Measurements from ENCODE around the gene TMEM207. TPM values are rescaled to one million over a fixed set of nuclear protein-coding genes. Genes with fewer than 3 reads are reported as not detected.

TMEM207 gene
- total and polyA plus RNA-seq, 2 of the 4 experiments (the other 2 are of a cell fraction): not detected

DNA sequence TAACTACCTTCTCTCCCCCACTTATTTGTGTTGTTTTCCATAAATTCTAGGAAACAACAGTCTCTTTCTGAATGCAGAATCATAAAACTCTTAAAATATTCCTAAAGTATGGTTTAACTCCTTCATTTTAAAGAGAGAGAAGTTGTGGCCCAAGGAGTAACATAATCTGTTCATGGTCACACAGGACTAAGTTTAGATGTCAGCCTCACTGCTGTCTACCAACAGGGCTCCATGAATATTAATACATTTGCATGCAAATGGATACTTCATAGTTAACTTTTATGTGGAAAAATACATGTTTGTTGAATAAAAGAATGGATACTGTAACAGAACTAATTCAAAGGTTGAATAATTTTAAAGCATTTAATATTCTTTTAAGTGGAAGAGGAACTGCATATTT is 45.7 kb upstream of the TMEM207 start:
- no peak overlapping the region for H2BK20ac ChIP-seq (ENCODE audit: low read depth, low read length)
- no peak overlapping the region for H3K27ac ChIP-seq (ENCODE audit: insufficient read depth, low read length)
- POLR2A ChIA-PET (ENCODE audit: unreplicated experiment): no interaction called here
- H3K14ac ChIP-seq (replicated peaks; ENCODE audit: low read depth, low read length): no peak overlapping the region
- H2BK5ac ChIP-seq (ENCODE audit: low read depth, low read length, poor library complexity, severe bottlenecking): no peak overlapping the region
- H4K8ac ChIP-seq (ENCODE audit: low read depth in 2 of 2, low read length in 2 of 2): no peak overlapping the region
- no peak overlapping the region for H2BK15ac ChIP-seq (ENCODE audit: low read depth, low read length)
- H3K4me3 ChIP-seq (ENCODE audit: insufficient read depth, low read depth, low read length): no peak overlapping the region
- H3K4me2 ChIP-seq (ENCODE audit: low read depth, low read length): no peak overlapping the region
- intact Hi-C loops (cut with micrococcal nuclease) (no loop called here), in situ Hi-C loops (cut with MboI; ENCODE audit: low sequenced_read_pairs) (no loop called here), dilution Hi-C loops (cut with HindIII; ENCODE audit: low sequenced_read_pairs, unreplicated experiment) (no loop called here)
- H3K36me3 ChIP-seq (ENCODE audit: control insufficient read depth, insufficient read depth, low read length): no peaks in the 10 kb centered on the region
- BruUV-seq (replicated peaks): no TSS peak
- no peak overlapping the region for H3K4ac ChIP-seq (ENCODE audit: low read depth, low read length)
- ATAC-seq (ENCODE audit: low read depth) (no peak), DNase-seq (no peak)
- no peak overlapping the region for H3K23ac ChIP-seq (ENCODE audit: low read depth, low read length)
- no peak overlapping the region for H4K5ac ChIP-seq (ENCODE audit: low read depth, low read length)
- no peaks in the 10 kb centered on the region for H4K20me1 ChIP-seq (ENCODE audit: insufficient read depth, low read length)
- H2AFZ ChIP-seq (replicated peaks; ENCODE audit: low read length, poor library complexity): no peak overlapping the region
- H3K4me1 ChIP-seq (ENCODE audit: control insufficient read depth, insufficient read depth, low read length): no peaks in the 10 kb centered on the region
- no peak overlapping the region for H3K18ac ChIP-seq (ENCODE audit: low read depth, low read length)
- H3K27me3 ChIP-seq (ENCODE audit: control insufficient read depth, insufficient read depth, low read length): no peaks in the 10 kb centered on the region; the same call in 1 of the 2 replicates
- no peak overlapping the region for H3K56ac ChIP-seq (ENCODE audit: extremely low read depth, insufficient read depth, low read length)
- no peaks in the 10 kb centered on the region for H3K79me1 ChIP-seq (ENCODE audit: low read depth in 1 of 2, low read length in 2 of 2)
- CTCF ChIA-PET: no interaction called here
- TF ChIP-seq RFX5 (IDR thresholded peaks at IDR 0.05; ENCODE audit: low read depth, low read length) (no peak), BHLHE40 (IDR thresholded peaks at IDR 0.05; ENCODE audit: low read depth, low read length) (no peak), SMC3 (IDR thresholded peaks at IDR 0.05; ENCODE audit: low read depth, low read length) (no peak), MXI1 (IDR thresholded peaks at IDR 0.05; ENCODE audit: borderline replicate concordance, low read depth, low read length) (no peak), FOS (IDR thresholded peaks at IDR 0.05; ENCODE audit: low read depth, low read length) (no peak), MAZ (IDR thresholded peaks at IDR 0.05; ENCODE audit: borderline replicate concordance, low read depth, low read length) (no peak), CEBPB (IDR thresholded peaks at IDR 0.05; ENCODE audit: low read depth, low read length) (no peak), CHD1 (IDR thresholded peaks at IDR 0.05; ENCODE audit: low read depth, low read length) (no peak), NFE2L2 (IDR thresholded peaks at IDR 0.05; ENCODE audit: low read depth, low read length) (no peak), RCOR1 (IDR thresholded peaks at IDR 0.05; ENCODE audit: insufficient replicate concordance, low read length) (no peak), MAFK (IDR thresholded peaks at IDR 0.05; ENCODE audit: low read depth, low read length) (no peak)
- TF ChIP-seq, protein P1, sequence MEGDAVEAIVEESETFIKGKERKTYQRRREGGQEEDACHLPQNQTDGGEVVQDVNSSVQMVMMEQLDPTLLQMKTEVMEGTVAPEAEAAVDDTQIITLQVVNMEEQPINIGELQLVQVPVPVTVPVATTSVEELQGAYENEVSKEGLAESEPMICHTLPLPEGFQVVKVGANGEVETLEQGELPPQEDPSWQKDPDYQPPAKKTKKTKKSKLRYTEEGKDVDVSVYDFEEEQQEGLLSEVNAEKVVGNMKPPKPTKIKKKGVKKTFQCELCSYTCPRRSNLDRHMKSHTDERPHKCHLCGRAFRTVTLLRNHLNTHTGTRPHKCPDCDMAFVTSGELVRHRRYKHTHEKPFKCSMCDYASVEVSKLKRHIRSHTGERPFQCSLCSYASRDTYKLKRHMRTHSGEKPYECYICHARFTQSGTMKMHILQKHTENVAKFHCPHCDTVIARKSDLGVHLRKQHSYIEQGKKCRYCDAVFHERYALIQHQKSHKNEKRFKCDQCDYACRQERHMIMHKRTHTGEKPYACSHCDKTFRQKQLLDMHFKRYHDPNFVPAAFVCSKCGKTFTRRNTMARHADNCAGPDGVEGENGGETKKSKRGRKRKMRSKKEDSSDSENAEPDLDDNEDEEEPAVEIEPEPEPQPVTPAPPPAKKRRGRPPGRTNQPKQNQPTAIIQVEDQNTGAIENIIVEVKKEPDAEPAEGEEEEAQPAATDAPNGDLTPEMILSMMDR (conservative IDR thresholded peaks at IDR 0.05; ENCODE audit: low read depth, low read length): no peak
- TF ChIP-seq, protein P2, sequence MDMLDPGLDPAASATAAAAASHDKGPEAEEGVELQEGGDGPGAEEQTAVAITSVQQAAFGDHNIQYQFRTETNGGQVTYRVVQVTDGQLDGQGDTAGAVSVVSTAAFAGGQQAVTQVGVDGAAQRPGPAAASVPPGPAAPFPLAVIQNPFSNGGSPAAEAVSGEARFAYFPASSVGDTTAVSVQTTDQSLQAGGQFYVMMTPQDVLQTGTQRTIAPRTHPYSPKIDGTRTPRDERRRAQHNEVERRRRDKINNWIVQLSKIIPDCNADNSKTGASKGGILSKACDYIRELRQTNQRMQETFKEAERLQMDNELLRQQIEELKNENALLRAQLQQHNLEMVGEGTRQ (IDR thresholded peaks at IDR 0.05; ENCODE audit: low read depth, low read length): no peak
- H4K91ac ChIP-seq (ENCODE audit: insufficient read depth, low read depth, low read length): no peak overlapping the region
- no peak overlapping the region for H2AK5ac ChIP-seq (ENCODE audit: low read depth, low read length)
- H2BK120ac ChIP-seq (ENCODE audit: low read depth, low read length): no peak overlapping the region
- H2AK9ac ChIP-seq (replicated peaks; ENCODE audit: low read depth, low read length, poor library complexity): no peak overlapping the region
- H3K9me1 ChIP-seq (ENCODE audit: insufficient read depth, low read length): no peaks in the 10 kb centered on the region
- no peaks in the 10 kb centered on the region for H3K9me3 ChIP-seq (ENCODE audit: control insufficient read depth, insufficient read depth, low read length)
- no peak overlapping the region for H3K9ac ChIP-seq (ENCODE audit: low read depth, low read length)
